HG03097 (cell line): ENCODE measurements around the gene IVL.

ENCODE experiments used
- ATAC-seq: cut with Tn5 transposase; IDR thresholded peaks from one replicate; pipeline ENCODE4 v1.9.1; 2021; ENCODE audit not compliant: unreplicated experiment, low FRiP score

Gene IVL

GRCh38 chr1:152946248-152946647 is 37.9 kb downstream of the IVL start:
- ATAC-seq = no peak

DNA sequence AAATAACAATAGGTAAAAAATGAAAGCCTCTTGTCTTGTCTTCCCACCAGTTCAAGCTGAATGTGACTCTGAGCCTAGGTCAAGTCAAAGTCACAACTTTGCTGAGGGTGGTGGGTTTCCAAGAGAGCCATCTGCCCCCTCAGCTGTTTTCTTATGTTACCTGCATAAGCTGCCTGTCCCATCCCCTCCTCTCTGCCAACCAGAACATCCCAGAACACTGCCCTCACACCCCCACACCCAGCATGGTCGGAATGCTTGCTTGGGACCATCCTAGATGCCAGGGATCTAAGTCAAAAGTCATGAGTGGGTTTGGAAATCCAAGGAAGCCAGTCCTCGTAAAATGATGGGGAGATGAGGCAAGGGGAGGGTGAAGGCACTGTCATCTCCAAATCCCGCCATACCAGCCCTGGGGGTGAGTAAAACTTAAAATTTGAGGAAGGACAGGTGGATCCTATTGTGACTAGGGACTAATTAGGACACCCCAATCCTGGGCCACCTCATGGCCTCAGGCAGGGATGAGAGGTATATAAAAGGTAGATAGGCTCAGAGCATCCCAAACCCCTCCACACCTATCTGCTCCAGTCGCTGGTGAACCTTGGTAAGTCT is 38.4 kb downstream of the IVL start, which contains the start of gene SPRR5:
Gene SPRR5, plus strand, starts transcription at position 556 of the 606 bp plus-strand sequence. CDS start 1,349 bp downstream, outside the sequence.
- no peak for ATAC-seq

- ATAC-seq = no peak
These were observed 43.4 kb downstream of the IVL start for GRCh38 chr1:152951711-152952110.

DNA sequence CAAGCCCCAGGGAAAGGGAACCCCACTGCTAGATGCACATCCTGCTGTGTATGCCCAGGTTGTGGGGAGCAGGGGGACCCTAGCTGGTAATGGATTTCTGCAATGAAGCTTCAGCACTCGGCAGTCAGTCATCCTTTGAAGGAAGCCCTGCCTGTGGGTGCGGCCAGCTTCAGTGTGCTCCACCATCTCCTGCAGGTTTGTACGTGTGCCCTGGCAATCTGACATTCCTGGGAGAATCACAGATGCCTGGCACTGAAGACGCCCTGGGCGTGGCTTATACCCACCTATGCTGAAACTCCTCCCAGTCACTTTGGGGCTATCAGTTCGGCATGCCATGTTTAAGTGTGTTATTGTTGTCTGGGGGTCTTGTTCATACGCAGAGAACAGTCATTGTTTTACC is 45.4 kb downstream of the IVL start:
- no peak for ATAC-seq

GRCh38 chr1:152954436-152954835 is 46.1 kb downstream of the IVL start:
- ATAC-seq = no peak

- ATAC-seq = no peak
These were observed 49.2 kb downstream of the IVL start for GRCh38 chr1:152957561-152957960.

DNA sequence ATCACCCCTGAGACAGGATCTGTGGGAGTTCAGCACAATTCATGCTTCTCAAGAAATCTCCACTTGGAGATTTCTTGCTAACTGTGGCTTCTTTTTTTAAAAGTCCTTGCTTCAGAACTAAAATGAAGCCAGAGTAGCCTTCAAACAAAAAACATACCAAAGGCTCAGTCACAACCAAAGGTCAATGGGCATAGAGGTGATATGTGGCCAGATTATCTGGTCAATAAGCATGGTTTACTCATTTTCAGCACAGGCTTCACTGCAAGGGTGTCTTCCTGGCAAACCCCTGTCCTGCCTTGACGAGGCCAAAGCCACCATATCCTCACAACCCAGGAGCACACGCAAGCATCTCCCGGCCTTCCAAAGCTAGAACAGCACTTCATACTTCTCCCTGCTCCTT is 50.9 kb downstream of the IVL start:
- ATAC-seq = no peak

GRCh38 chr1:152959801-152960451 is 51.6 kb downstream of the IVL start:
- ATAC-seq = no peak

GRCh38 chr1:152960452-152961044 is 52.2 kb downstream of the IVL start:
- no peak for ATAC-seq
